ENCODE results near the gene QTRT2. TPM values are rescaled to one million over a fixed set of nuclear protein-coding genes. Genes with fewer than 3 reads are reported as not detected.

Gene QTRT2
- total and polyA plus RNA-seq, 9 of the 15 experiments (the other 6 are each of a cell fraction or from before 2014, with no cell fraction given), result 10.2 to 25.1 (median 17.3) TPM

DNA sequence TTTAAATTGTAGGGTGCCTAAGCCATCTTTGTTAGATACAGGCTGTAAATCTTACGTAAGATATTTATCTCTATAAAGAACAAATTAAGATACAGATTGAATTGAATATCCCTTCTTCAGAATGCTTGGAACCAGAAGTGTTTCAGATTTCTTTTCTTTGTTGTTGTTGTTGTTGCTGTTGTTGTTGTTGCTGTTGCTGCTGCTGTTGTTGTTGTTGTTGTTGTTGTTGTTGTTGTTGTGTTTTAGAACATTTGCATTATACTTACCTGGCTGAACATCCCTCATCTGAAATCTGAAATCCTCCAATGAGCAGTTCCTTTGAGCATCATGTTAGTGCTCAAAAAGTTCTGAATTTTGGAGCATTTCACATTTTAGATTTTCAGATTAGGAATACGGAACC is 26.6 kb downstream of the QTRT2 start:
- H4K20me1 ChIP-seq (replicated peaks; ENCODE audit: control insufficient read depth, insufficient read depth, low read length), result no peaks in the 10 kb centered on the region
- H3K9me1 ChIP-seq (ENCODE audit: control insufficient read depth, insufficient read depth, low read length), result no peaks in the 10 kb centered on the region
- in situ Hi-C loops (cut with MboI), result no loop called here
- no peaks in the 10 kb centered on the region for H3K79me2 ChIP-seq (ENCODE audit: control insufficient read depth, insufficient read depth, low read length)
- H3K27me3 ChIP-seq (ENCODE audit: control insufficient read depth in 2 of 2, insufficient read depth in 2 of 2, low read length in 2 of 2), result no peaks in the 10 kb centered on the region
- peaks cover 75% of the 10 kb centered on the region; the same call in 2 of the 3 replicates for H3K36me3 ChIP-seq (ENCODE audit: control insufficient read depth, insufficient read depth, low read length)
- DNase-seq (ENCODE audit: extremely low read depth in 1 of 4, low spot score in 3 of 4) (no peak), FAIRE-seq (no peak), ATAC-seq (no peak)
- H3K4me2 ChIP-seq (ENCODE audit: insufficient read depth, low read length), result no peak overlapping the region
- H3K4me3 ChIP-seq, result no peak overlapping the region
- H2AFZ ChIP-seq (ENCODE audit: low read depth, low read length), result no peak overlapping the region
- intact Hi-C loops (cut with micrococcal nuclease), result no loop called here
- H3K9ac ChIP-seq (ENCODE audit: insufficient read depth in 1 of 2, low read depth in 2 of 2, low read length in 2 of 2), result no peak overlapping the region
- TF ChIP-seq JUN (IDR thresholded peaks at IDR 0.05; ENCODE audit: borderline replicate concordance, low read depth, low read length) (no peak), JUN (CRISPR knock-in tag; IDR thresholded peaks at IDR 0.05; ENCODE audit: borderline replicate concordance) (no peak), SOX6 (IDR thresholded peaks at IDR 0.05) (no peak), THRAP3 (IDR thresholded peaks at IDR 0.05; ENCODE audit: borderline replicate concordance) (no peak), PHB2 (IDR thresholded peaks at IDR 0.05; ENCODE audit: low read depth) (no peak), CCAR2 (IDR thresholded peaks at IDR 0.05; ENCODE audit: low read depth, low read length) (no peak), ZKSCAN1 (IDR thresholded peaks at IDR 0.05; ENCODE audit: low read depth, low read length) (no peak), NFXL1 (CRISPR knock-in tag; IDR thresholded peaks at IDR 0.05) (no peak)
- no peak overlapping the region for H3K27ac ChIP-seq (ENCODE audit: extremely low read depth, low read depth, low read length)
- H3K4me1 ChIP-seq (replicated peaks in 1 of 2; ENCODE audit: control insufficient read depth in 2 of 2, insufficient read depth in 2 of 2, low read length in 2 of 2), result no peaks in the 10 kb centered on the region
- WGBS (ENCODE audit: insufficient coverage, low coverage, missing lambda C conversion rate), result 100% methylated on average over 2 of the region's 2 CpGs
- no TSS peak for BruUV-seq (replicated peaks)
- CTCF ChIA-PET (ENCODE audit: low intra/inter-chr PET ratio), result no interaction called here
- POLR2A ChIA-PET, result no interaction called here
- no peaks in the 10 kb centered on the region for H3K9me3 ChIP-seq (replicated peaks; ENCODE audit: control insufficient read depth, insufficient read depth, low read depth, low read length)

DNA sequence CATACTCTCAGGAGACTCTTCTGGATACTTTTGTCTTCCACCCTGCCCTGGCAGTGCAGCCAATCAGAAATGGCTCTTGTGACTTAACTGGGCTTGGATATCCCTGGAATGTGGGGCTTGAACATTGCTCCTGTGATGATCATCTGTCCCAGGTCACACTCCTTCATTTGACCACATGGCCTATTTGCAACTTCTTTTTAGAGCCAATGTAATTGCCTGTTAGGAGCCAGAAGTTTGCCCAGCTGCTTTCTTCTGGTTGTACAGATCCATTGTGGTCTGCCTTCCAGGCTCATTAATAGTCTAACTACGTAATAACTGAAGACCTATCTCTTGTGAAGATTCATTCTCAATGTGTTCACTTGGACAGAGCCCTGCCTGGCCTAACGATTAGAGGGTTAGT is 29.8 kb downstream of the QTRT2 start:
- peaks cover 47% of the 10 kb centered on the region; the same call in 2 of the 3 replicates for H3K36me3 ChIP-seq (ENCODE audit: control insufficient read depth, insufficient read depth, low read length)
- ATAC-seq (no peak), FAIRE-seq (no peak), DNase-seq (ENCODE audit: extremely low read depth in 1 of 4, low spot score in 3 of 4) (no peak)
- H3K4me2 ChIP-seq (ENCODE audit: insufficient read depth, low read length), result no peak overlapping the region
- TF ChIP-seq EP300 (IDR thresholded peaks at IDR 0.05; ENCODE audit: low read length) (no peak), HNRNPL (IDR thresholded peaks at IDR 0.05; ENCODE audit: low read depth, low read length) (no peak), ETV1 (tag; conservative IDR thresholded peaks at IDR 0.05; ENCODE audit: low read depth) (no peak), MYNN (IDR thresholded peaks at IDR 0.05) (no peak), MYNN (CRISPR knock-in tag; IDR thresholded peaks at IDR 0.05) (no peak), HDAC1 (IDR thresholded peaks at IDR 0.05) (no peak)
- TF ChIP-seq, protein P1, sequence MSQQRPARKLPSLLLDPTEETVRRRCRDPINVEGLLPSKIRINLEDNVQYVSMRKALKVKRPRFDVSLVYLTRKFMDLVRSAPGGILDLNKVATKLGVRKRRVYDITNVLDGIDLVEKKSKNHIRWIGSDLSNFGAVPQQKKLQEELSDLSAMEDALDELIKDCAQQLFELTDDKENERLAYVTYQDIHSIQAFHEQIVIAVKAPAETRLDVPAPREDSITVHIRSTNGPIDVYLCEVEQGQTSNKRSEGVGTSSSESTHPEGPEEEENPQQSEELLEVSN (IDR thresholded peaks at IDR 0.05; ENCODE audit: borderline replicate concordance in 1 of 2, extremely low read depth in 1 of 2, insufficient read depth in 1 of 2, insufficient read length in 1 of 2, low read depth in 1 of 2, low read length in 1 of 2, poor library complexity in 1 of 2, severe bottlenecking in 1 of 2), result no peak
- TF ChIP-seq, protein P2, sequence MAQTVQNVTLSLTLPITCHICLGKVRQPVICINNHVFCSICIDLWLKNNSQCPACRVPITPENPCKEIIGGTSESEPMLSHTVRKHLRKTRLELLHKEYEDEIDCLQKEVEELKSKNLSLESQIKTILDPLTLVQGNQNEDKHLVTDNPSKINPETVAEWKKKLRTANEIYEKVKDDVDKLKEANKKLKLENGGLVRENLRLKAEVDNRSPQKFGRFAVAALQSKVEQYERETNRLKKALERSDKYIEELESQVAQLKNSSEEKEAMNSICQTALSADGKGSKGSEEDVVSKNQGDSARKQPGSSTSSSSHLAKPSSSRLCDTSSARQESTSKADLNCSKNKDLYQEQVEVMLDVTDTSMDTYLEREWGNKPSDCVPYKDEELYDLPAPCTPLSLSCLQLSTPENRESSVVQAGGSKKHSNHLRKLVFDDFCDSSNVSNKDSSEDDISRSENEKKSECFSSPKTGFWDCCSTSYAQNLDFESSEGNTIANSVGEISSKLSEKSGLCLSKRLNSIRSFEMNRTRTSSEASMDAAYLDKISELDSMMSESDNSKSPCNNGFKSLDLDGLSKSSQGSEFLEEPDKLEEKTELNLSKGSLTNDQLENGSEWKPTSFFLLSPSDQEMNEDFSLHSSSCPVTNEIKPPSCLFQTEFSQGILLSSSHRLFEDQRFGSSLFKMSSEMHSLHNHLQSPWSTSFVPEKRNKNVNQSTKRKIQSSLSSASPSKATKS (CRISPR knock-in tag; IDR thresholded peaks at IDR 0.05), result no peak
- H3K9me3 ChIP-seq (replicated peaks; ENCODE audit: control insufficient read depth, insufficient read depth, low read depth, low read length), result no peaks in the 10 kb centered on the region
- no peak overlapping the region for H2AFZ ChIP-seq (ENCODE audit: low read depth, low read length)
- H4K20me1 ChIP-seq (replicated peaks; ENCODE audit: control insufficient read depth, insufficient read depth, low read length), result no peaks in the 10 kb centered on the region
- H3K4me1 ChIP-seq (replicated peaks in 1 of 2; ENCODE audit: control insufficient read depth in 2 of 2, insufficient read depth in 2 of 2, low read length in 2 of 2), result no peaks in the 10 kb centered on the region
- no peaks in the 10 kb centered on the region for H3K9me1 ChIP-seq (ENCODE audit: control insufficient read depth, insufficient read depth, low read length)
- H3K27me3 ChIP-seq (ENCODE audit: control insufficient read depth in 2 of 2, insufficient read depth in 2 of 2, low read length in 2 of 2), result no peaks in the 10 kb centered on the region
- in situ Hi-C loops (cut with MboI) (no loop called here), intact Hi-C loops (cut with micrococcal nuclease) (no loop called here)
- H3K9ac ChIP-seq (ENCODE audit: insufficient read depth in 1 of 2, low read depth in 2 of 2, low read length in 2 of 2), result no peak overlapping the region
- no peak overlapping the region for H3K4me3 ChIP-seq
- H3K27ac ChIP-seq (ENCODE audit: extremely low read depth, low read depth, low read length), result no peak overlapping the region
- BruUV-seq (replicated peaks), result no TSS peak
- WGBS (ENCODE audit: insufficient coverage, low coverage, missing lambda C conversion rate), result 95% methylated on average over 2 of the region's 2 CpGs
- ChIA-PET CTCF (ENCODE audit: low intra/inter-chr PET ratio) (no interaction called here), POLR2A (no interaction called here)
- H3K79me2 ChIP-seq (ENCODE audit: control insufficient read depth, insufficient read depth, low read length), result no peaks in the 10 kb centered on the region

All from K562 (cell line).